GM21786 (cell line): ENCODE data around the gene MALT1.
"Not testable (repeated sequence)": the region's sequence is repeated elsewhere in the genome, so short reads cannot be mapped to it uniquely, and the experiment has no call there.

Source experiments
- ATAC-seq: cut with Tn5 transposase; IDR thresholded peaks from one replicate; pipeline ENCODE4 v1.9.1; 2021; ENCODE audit not compliant: unreplicated experiment

MALT1 gene

GRCh38 chr18:58653144-58653722 is 18.0 kb upstream of the MALT1 start:
- ATAC-seq, result not testable (repeated sequence)

- no peak for ATAC-seq
These were observed 17.3 kb upstream of the MALT1 start for GRCh38 chr18:58653814-58654509.

- ATAC-seq, result no peak
These were observed 16.2 kb upstream of the MALT1 start for GRCh38 chr18:58654896-58655614.

GRCh38 chr18:58657081-58657480 is 14.2 kb upstream of the MALT1 start:
- no peak for ATAC-seq

DNA sequence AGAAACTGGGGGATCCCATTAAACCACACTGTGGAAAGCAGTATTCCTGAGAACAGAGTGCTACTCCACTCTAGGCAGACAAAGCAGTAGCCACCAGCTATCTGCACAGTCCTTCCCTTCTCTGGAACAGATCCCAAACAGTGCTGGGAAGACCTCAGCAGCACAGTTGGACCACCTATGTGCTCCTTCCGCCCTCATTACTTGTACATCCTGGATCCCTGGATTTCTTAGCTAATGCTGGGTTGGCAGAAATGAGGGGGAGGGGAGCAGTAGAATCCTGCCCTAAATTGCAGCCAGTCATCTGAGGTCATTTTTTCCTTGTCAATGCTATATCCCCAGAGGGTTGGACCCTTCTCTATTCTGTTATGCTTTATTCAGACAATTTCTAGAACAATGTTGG is 13.8 kb upstream of the MALT1 start:
- no peak for ATAC-seq

DNA sequence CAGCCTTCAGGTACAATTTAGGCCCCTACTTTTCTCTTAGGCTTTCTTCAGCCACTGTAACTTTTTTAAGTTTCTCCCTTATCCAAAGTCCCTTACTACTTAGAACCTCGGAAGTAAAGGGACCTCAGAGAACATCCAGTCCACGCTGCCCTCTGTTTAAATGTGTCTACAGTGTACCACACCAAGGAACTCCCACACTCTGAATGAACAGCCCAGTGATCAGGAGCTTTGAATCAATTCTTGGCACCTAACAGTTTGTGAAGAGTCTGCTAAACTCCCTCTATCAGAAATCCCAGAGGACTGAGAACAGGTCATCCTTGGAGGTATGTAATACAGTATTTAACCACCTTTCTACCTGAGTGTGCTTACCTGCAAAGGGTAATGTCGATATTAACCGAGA is 11.6 kb upstream of the MALT1 start:
- no peak for ATAC-seq

DNA sequence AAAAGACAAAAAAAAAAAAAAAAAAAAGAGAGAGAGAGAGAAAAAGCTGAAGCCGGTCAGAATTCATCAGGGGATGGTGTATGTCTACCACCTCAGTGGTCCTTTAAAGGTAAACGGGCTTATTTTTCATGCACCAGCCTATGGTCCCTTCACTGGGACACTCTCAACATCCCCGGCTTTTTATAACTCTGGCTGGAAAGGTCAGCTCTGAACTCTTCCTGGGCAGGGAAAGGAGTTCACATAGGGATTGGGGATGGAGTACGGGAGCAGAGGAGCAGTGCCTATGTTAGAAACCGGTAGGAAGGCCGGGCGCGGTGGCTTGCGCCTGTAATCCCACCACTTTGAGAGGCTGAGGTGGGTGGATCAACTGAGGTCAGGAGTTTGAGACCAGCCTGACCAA is 10.3 kb upstream of the MALT1 start:
- no peak for ATAC-seq

GRCh38 chr18:58661423-58661822 is 9.8 kb upstream of the MALT1 start:
- no peak for ATAC-seq

GRCh38 chr18:58662118-58662517 is 9.1 kb upstream of the MALT1 start:
- ATAC-seq, result peak; percentile 16

GRCh38 chr18:58666176-58666575 is 5.1 kb upstream of the MALT1 start:
- no peak for ATAC-seq

- ATAC-seq, result no peak
These were observed 3.1 kb upstream of the MALT1 start for GRCh38 chr18:58668211-58668610.

GRCh38 chr18:58668897-58669296 is 2.4 kb upstream of the MALT1 start:
- no peak for ATAC-seq

DNA sequence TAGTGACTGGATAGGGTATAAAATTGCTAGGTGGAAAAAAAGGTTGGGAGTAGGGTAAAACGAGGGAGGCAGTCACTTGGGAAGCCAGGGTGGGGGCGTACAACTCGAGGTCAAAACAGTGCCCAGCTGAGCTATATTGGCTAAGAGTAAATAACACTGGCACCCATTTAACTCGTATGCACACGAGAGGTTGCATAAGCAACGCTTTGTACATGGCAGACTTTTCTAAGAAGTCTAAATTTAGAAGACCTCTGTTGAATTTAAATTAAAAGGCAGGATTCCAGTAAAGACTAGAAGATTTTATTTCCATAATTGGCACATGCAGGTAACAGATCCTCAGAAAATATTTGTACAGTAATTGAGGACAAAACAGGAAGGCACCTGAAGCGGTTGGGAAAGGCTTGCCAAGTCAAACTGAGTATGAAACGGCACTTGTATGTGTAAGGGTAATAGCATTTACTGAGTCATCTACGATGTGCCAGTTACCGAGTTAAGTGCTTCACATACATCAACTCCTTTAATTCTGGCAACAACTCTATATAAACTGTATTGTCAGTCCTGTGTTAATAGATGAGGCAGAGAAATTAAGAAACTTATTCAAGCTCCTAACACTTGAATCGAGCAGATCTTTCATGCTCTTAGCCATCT is 1.4 kb upstream of the MALT1 start:
- ATAC-seq, result no peak

- ATAC-seq, result no peak
These were observed 708 bp upstream of the MALT1 start for GRCh38 chr18:58670404-58671110.

- peak; percentile 18 for ATAC-seq
These were observed 633 bp downstream of the MALT1 start for GRCh38 chr18:58671632-58672564.

DNA sequence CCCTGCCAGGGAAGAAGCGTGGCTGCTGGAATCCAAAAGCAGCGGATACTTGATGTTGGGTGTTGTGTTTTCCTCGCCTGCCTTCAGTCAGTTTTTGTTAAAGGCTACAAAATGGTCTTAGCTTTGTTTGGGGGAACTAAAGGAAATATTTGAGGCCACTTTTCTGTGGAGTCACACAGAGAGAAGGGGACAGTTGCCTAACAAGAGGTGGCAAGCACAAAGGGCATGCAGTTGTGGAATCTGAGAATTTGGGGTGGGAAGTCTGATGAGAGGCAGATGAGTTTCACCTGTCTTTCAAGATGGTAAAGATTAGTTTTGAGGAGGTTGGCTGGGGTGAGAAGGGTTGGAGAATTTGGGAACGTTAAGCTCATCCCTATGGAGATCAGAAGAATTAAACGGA is 2.9 kb downstream of the MALT1 start:
- ATAC-seq, result no peak

DNA sequence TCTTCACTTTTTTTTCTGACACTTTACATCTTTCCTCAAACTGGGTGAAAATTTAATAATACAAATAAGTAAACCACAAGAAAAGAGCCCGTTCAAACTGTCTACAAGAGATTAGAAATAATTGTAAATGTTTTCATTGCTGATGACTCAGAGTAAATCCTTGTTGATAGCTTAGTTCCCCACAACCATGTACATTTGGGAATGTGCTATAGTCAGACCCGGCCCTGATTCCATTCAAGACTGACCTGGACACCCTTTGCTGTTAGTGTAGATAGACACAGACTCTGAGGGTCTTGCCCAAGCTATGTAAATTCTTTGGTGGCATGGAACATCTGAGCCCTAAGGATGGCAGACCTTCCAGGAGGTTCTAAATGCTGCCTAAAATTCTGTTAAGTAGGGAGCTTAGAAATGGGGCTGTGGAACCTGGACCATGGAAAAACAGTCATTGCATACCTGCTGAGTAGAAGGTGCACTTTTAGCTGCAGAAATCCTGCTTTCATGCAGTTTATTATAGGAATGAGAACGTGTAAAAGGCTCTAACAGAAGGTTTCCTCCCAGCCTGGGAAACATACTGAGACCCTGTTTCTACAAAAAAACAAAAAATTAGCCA is 3.7 kb downstream of the MALT1 start:
- ATAC-seq, result no peak

GRCh38 chr18:58676270-58676669 is 5.0 kb downstream of the MALT1 start:
- no peak for ATAC-seq

- ATAC-seq, result no peak
These were observed 11.3 kb downstream of the MALT1 start for GRCh38 chr18:58682429-58683069.
